HG02642 (cell line): ENCODE measurements around the gene DENND1C.

Experiments used
- ATAC-seq: cut with Tn5 transposase; IDR thresholded peaks from one replicate; pipeline ENCODE4 v1.9.1; 2021; ENCODE audit warnings: mild to moderate bottlenecking; ENCODE audit not compliant: unreplicated experiment, poor library complexity

Gene DENND1C

GRCh38 chr19:6481541-6482342 is at the start of gene DENND1C:
DENND1C (minus strand) TSS chr19:6481787; CDS start chr19:6481695, 92 bp downstream.
- peak; percentile 78 for ATAC-seq

GRCh38 chr19:6530386-6531162 is 49.0 kb upstream of the DENND1C start, which contains the start of gene TNFSF9:
TNFSF9 (plus strand) TSS chr19:6531026; CDS start chr19:6531037, 11 bp downstream.
- peak; percentile 41 for ATAC-seq

GRCh38 chr19:6529937-6530385 is 48.4 kb upstream of the DENND1C start:
- no peak for ATAC-seq

GRCh38 chr19:6529351-6529750 is 47.8 kb upstream of the DENND1C start:
- no peak for ATAC-seq

- no peak for ATAC-seq
Observed at GRCh38 chr19:6528544-6529121, 47.0 kb upstream of the DENND1C start.

- ATAC-seq, result peak; percentile 50
Observed at GRCh38 chr19:6527893-6528543, 46.4 kb upstream of the DENND1C start.

- ATAC-seq, result no peak
Observed at GRCh38 chr19:6524311-6524710, 42.7 kb upstream of the DENND1C start.

GRCh38 chr19:6522712-6523111 is 41.1 kb upstream of the DENND1C start:
- no peak for ATAC-seq

GRCh38 chr19:6521718-6522646 is 40.4 kb upstream of the DENND1C start:
- ATAC-seq, result peak; percentile 48

GRCh38 chr19:6519289-6519688 is 37.7 kb upstream of the DENND1C start:
- no peak for ATAC-seq

GRCh38 chr19:6518145-6518911 is 36.7 kb upstream of the DENND1C start:
- ATAC-seq, result peak; percentile 21

GRCh38 chr19:6516659-6517291 is 35.2 kb upstream of the DENND1C start:
- ATAC-seq, result peak; percentile 60

GRCh38 chr19:6516018-6516658 is 34.6 kb upstream of the DENND1C start:
- ATAC-seq, result peak; percentile 49

GRCh38 chr19:6514926-6515544 is 33.4 kb upstream of the DENND1C start:
- no peak for ATAC-seq

- no peak for ATAC-seq
Observed at GRCh38 chr19:6514089-6514488, 32.5 kb upstream of the DENND1C start.

- ATAC-seq, result no peak
Observed at GRCh38 chr19:6510618-6511017, 29.0 kb upstream of the DENND1C start.
